A673 (cell line): ENCODE results near the gene INPP4A. TPM values are rescaled to one million over a fixed set of nuclear protein-coding genes. Genes with fewer than 3 reads are reported as not detected.

ENCODE experiments used
- BruUV-seq: library from RNA; stranded (reverse); fragments of 400-500 nt; replicated peaks from 2 replicates; lab custom pipeline; 2021; lab: Mats Ljungman, UMichigan
- CTCF ChIA-PET: fragments of 300-600 bp; sonication (Branson Sonifier 250); formaldehyde crosslinking; loops from one replicate; lab custom pipeline; 2022; ENCODE audit warnings: antibody characterized with exemption; lab: Charles Lee
- POLR2A ChIA-PET: fragments of 300-600 bp; sonication (Branson Sonifier 250); formaldehyde crosslinking; loops from one replicate; lab custom pipeline; 2022; ENCODE audit warnings: antibody characterized with exemption; ENCODE audit not compliant: low non-redundant PET; lab: Charles Lee
- DNase-seq: peaks from one replicate; pipeline ENCODE4 v3.0.0-alpha.2; 2015; ENCODE audit warnings: low spot score
- H3K27ac ChIP-seq: fragments of 200-600 bp; sonication (generic); 2 replicates; pipeline ENCODE4 v1.5.1; 2016; ENCODE audit warnings: mixed run types, low read depth, mild to moderate bottlenecking, mixed read lengths, antibody characterized with exemption, low read length; ENCODE audit not compliant: poor library complexity, severe bottlenecking
- H3K27me3 ChIP-seq: fragments of 200-600 bp; sonication (generic); replicated peaks from 2 replicates; pipeline ENCODE4 v1.6.1; 2017; ENCODE audit warnings: mixed run types, low read depth, mild to moderate bottlenecking, mixed read lengths, antibody characterized with exemption, low read length; ENCODE audit not compliant: insufficient read depth, poor library complexity
- H3K36me3 ChIP-seq: fragments of 200-600 bp; sonication (generic); 2 replicates; pipeline ENCODE4 v1.6.1; 2016; ENCODE audit warnings: mixed run types, mild to moderate bottlenecking, mixed read lengths, antibody characterized with exemption, low read length; ENCODE audit not compliant: insufficient read depth, poor library complexity, severe bottlenecking
- H3K4me1 ChIP-seq: fragments of 200-600 bp; sonication (generic); 2 replicates; pipeline ENCODE4 v1.6.1; 2017; ENCODE audit warnings: mixed run types, mild to moderate bottlenecking, mixed read lengths, antibody characterized with exemption, low read length; ENCODE audit not compliant: insufficient read depth, poor library complexity, severe bottlenecking
- H3K4me3 ChIP-seq: fragments of 200-600 bp; sonication (generic); 2 replicates; pipeline ENCODE4 v1.5.1; 2016; ENCODE audit warnings: low read depth, mixed run types, mild to moderate bottlenecking, mixed read lengths, low read length; ENCODE audit not compliant: poor library complexity, severe bottlenecking
- H3K9me3 ChIP-seq: fragments of 200-600 bp; sonication (generic); 2 replicates; pipeline ENCODE4 v1.6.1; 2016; ENCODE audit warnings: mixed run types, low read depth, mild to moderate bottlenecking, mixed read lengths, antibody characterized with exemption, low read length; ENCODE audit not compliant: poor library complexity, severe bottlenecking
- CTCF ChIP-seq: fragments of 300-800, 200-600 bp; sonication (generic); conservative IDR thresholded peaks from 2 replicates; pipeline ENCODE4 v1.5.1; 2017; ENCODE audit warnings: low read depth, mild to moderate bottlenecking, antibody characterized with exemption, low read length, moderate library complexity, mixed read lengths
- EZH2 ChIP-seq: fragments of 200-600 bp; sonication (generic); IDR thresholded peaks from 2 replicates; pipeline ENCODE4 v1.6.1; 2017; ENCODE audit warnings: borderline replicate concordance, low read depth, mild to moderate bottlenecking, mixed read lengths, antibody characterized with exemption, low read length; ENCODE audit not compliant: poor library complexity, severe bottlenecking
- intact Hi-C: fragments of 100-400 bp; cut with micrococcal nuclease; formaldehyde crosslinking; loops from one replicate; pipeline ENCODE4 v1.10.0; 2022; ENCODE audit not compliant: unreplicated experiment
- total RNA-seq: library from RNA; stranded (reverse); gene quantifications from 2 replicates; pipeline ENCODE4 v1.2.3, GENCODE V29; 2021

INPP4A gene
- total RNA-seq, 1 experiment from 2014 or later: 33.5 TPM

- CTCF ChIA-PET: no interaction called here
- Histone ChIP-seq H3K27me3 (no peaks in the 10 kb centered on the region), H3K27ac (no peak overlapping the region), H3K4me3 (no peak overlapping the region), H3K4me1 (no peaks in the 10 kb centered on the region), H3K36me3 (no peaks in the 10 kb centered on the region), H3K9me3 (no peaks in the 10 kb centered on the region)
- no peak for DNase-seq
- BruUV-seq: no TSS peak
- TF ChIP-seq CTCF (no peak), EZH2 (no peak)
- POLR2A ChIA-PET: no interaction called here
- intact Hi-C loops: no loop called here
Measured at GRCh38 chr2:98585386-98585785, 140.7 kb downstream of the INPP4A start.

GRCh38 chr2:98586551-98587140 lies 142.0 kb downstream of the INPP4A start:
- intact Hi-C loops: no loop called here

GRCh38 chr2:98588880-98589431 lies 144.3 kb downstream of the INPP4A start:
- no peaks in the 10 kb centered on the region for H3K27me3 ChIP-seq
- no peaks in the 10 kb centered on the region for H3K9me3 ChIP-seq
- no TSS peak for BruUV-seq
- no peak overlapping the region for H3K27ac ChIP-seq
- CTCF ChIA-PET: no interaction called here
- TF ChIP-seq CTCF: no peak
- TF ChIP-seq EZH2: no peak
- H3K4me1 ChIP-seq: no peaks in the 10 kb centered on the region
- no peak overlapping the region for H3K4me3 ChIP-seq
- intact Hi-C loops: no loop called here
- no peak for DNase-seq
- H3K36me3 ChIP-seq: peaks cover 3% of the 10 kb centered on the region
- POLR2A ChIA-PET: no interaction called here

More at GRCh38 chr2:98586551-98587140, 142.0 kb downstream of the INPP4A start:
- Histone ChIP-seq H3K36me3 (no peaks in the 10 kb centered on the region), H3K27me3 (no peaks in the 10 kb centered on the region), H3K27ac (no peak overlapping the region), H3K9me3 (no peaks in the 10 kb centered on the region), H3K4me1 (no peaks in the 10 kb centered on the region), H3K4me3 (no peak overlapping the region)
- no peak for DNase-seq
- BruUV-seq: no TSS peak
- TF ChIP-seq EZH2: no peak
- TF ChIP-seq CTCF: no peak
- POLR2A ChIA-PET: no interaction called here
- CTCF ChIA-PET: no interaction called here
